ENCODE data around the gene MDC1.
"Not testable (repeated sequence)": the region's sequence is repeated elsewhere in the genome, so short reads cannot be mapped to it uniquely, and the experiment has no call there.

MDC1 gene

GRCh38 chr6:30679765-30680535 is 37.1 kb downstream of the MDC1 start:
- no peak for DNase-seq (ENCODE audit: low read depth in 2 of 2)

- DNase-seq (ENCODE audit: low read depth in 2 of 2), result peak; percentile 77 to 78
Measured at GRCh38 chr6:30678964-30679726, 37.9 kb downstream of the MDC1 start.

- no peak for DNase-seq (ENCODE audit: low read depth in 2 of 2)
Measured at GRCh38 chr6:30676660-30677285, 40.3 kb downstream of the MDC1 start.

GRCh38 chr6:30672445-30673253 is 44.4 kb downstream of the MDC1 start, which contains the start of gene DHX16:
TSS of gene DHX16 (minus strand) at chr6:30673006. CDS start at chr6:30672841, 165 bp downstream.
- peak; percentile 75 to 79 for DNase-seq (ENCODE audit: low read depth in 2 of 2)

DNA sequence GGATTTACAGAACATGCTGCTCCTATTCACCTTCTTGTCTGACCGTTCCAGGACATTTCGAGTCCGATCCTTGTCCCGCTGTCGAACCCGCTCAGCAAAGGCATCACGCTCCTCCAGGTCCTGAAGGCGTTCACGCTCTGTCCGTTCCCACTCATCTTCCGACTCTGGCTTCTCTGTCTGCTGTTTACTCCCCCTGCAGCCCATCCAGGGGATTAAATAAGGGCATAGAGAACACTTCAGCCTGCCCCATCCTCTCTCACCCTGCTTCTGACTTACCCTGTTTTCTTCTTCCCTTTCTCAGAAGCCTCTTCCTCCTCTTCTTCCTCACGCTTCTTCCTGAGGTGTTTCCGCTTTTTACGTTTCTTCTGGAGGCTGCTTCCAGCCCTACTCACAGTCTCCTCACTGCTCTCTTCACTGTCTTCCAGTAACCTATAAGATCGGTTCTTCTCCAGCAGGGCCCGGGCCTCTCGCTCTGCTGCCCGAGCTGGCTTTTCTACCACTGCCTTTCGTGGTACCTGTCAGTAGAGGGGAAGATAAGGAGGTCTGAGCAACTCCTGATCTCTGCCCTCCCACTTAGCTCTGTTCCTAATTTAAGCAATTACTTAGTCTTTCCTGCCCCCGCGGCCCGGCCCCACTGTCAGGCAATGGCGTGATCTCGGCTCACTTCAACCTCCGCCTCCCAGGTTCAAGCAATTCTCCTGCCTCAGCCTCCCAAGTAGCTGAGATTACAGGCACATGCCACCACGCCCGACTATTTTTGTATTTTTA is 46.1 kb downstream of the MDC1 start:
- DNase-seq (ENCODE audit: low read depth in 2 of 2), result no peak

GRCh38 chr6:30666300-30666699 is 50.8 kb downstream of the MDC1 start:
- not testable (repeated sequence) for DNase-seq (ENCODE audit: low read depth in 2 of 2)

DNA sequence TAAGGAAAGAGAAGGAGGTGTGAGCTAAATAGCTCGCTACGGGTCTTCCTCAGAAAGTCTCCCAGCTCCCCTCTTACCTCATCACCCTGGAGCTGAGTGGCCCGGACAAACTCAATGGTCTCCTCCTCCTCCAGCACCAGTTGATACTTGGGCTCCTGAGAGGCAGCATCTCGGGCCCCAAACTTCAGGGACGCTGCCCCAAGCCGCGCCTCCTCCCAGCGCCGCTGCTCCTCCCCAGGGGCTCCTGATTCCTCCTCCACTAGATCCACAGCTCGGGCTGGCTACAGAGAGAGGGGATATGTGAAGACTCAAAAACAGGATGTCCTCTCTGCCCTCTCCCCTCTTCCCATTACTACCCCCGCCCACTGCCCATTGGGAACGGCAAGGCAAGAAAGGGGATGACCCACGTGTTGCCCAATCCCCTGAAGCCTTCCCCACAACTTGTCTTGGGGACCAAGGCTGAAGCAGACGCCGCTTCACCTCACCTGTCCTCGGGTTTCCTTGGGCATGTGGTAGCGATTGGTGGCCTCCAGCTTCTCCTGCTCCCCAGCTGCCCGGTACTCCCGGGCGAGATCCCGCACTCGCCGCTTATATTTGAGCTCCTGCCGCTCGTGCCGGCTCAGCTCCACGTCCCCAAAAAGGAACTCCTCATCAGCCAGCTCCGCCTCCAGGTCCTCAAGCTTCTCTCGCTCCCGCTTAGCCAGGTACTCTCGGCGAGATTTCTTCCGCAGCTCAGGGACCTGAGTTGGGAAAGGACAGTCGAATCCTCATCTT is 51.9 kb downstream of the MDC1 start:
- DNase-seq (ENCODE audit: low read depth in 2 of 2), result no peak

GRCh38 chr6:30657922-30658321 is 59.2 kb downstream of the MDC1 start:
- DNase-seq (ENCODE audit: low read depth in 2 of 2), result not testable (repeated sequence)

DNA sequence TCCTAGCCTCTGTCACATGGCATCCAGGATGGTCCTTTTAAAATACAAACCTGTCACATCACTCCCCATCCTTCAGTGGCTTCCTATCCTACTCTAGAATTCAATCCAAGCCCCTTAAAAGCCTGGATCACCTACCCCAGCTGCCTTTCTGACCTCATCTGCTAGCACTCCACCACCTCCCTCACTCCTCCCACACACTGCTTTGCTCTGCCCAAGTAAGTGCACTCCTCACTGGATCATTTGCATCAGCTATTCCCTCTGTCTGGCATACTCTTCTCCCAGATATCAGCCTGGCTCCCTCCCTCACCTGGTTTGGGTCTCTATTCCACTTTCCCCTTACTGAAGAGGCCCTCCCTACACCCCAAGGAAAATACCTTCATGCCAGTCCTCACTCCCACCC is 59.6 kb downstream of the MDC1 start:
- DNase-seq (ENCODE audit: low read depth in 2 of 2), result no peak

DNA sequence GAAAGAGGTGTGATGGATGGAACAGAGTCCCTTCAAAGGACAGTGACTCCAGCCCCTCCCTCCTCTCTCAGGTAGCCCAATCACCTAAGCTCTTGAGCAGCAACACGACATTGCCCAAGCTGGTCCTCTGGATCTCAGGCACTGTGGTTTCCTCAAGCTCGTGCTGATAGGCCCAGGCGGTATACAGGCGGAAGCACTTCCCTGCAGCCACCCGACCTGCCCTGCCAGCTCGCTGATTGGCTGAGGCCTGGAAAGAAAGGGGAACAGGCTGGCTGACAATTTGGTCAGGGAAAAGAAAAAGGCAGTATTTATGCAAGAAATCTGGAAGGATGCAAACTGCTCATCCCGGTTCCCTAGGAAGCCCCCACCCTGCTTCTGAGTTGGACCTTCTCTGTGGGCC is 60.6 kb downstream of the MDC1 start:
- DNase-seq (ENCODE audit: low read depth in 2 of 2), result no peak

DNA sequence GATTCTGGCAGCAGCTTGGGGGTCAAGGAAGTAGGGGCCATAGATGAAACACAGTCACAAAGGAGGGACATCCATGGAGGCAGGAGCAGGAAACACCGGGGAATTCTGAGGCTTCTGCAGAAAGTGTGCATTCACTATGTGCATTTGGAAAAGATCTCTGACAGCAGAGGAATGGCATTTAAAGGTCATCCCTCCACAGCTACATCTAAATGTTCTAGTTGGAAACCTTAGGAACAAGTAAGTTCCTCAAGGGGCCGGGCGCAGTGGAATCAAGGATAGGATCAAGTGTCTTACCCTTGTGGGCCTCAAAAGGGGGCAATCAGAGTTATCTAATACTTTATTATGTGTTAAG is 61.4 kb downstream of the MDC1 start:
- DNase-seq (ENCODE audit: low read depth in 2 of 2), result no peak

DNA sequence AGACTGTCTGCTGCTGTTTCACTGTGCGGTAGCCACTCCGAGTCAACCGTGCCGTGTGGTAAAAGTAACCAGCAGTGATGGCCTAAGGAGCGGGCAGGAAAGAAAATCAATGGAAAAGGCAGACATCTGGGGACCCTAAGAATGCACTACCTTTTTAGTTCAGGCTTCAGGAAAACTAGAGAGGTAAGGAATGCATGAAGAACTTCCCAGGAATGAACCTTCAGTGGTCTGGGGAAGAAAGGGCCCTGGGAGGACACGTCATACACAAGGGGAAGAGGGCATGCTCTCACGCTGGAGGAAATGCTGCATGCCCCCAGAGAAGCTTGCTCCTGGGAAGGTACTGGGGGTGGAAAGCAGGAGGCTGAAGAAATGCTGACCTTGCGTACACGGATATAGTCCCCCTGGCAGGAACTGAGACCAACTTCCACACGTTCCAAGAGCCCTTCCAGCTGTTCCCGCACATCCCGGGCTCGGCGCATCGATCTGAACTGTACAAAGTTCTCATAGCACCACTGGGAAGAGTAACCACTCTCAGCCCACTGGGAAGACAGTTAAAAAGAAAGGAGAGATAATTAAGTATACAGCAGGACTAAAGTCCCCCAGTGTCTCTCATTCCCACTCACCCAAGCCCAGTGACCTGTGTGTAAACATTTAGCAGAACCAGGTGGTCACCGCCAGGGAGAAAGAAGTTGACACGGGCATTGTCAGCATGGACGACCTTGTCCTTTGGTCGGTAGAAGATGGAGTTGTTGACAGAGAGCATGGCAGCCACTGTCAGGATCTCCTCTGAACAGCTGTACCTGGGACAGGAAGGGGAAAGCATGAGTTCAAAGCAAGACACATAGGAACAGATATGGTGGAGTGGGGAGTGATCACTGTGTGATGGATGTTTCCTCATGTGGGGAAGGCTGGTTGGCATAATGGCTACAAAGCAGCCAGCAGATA is 62.0 kb downstream of the MDC1 start:
- DNase-seq (ENCODE audit: low read depth in 2 of 2), result no peak

- no peak for DNase-seq (ENCODE audit: low read depth in 2 of 2)
Measured at GRCh38 chr6:30651143-30651542, 65.9 kb downstream of the MDC1 start.

All from stimulated activated CD8-positive, alpha-beta memory T cell treated with anti-CD3 and anti-CD28 coated beads, Interleukin-15, amount 100 ng/mL, for 4 hours (primary cell).